Inferior parietal cortex (tissue), 1 donor: ENCODE results near the gene UBE2I.
"Not testable (repeated sequence)": the region's sequence is repeated elsewhere in the genome, so short reads cannot be mapped to it uniquely, and the experiment has no call there.

ENCODE experiments used
- DNase-seq: peaks from one replicate; pipeline ENCODE4 v3.0.0-alpha.2; 2016; ENCODE audit errors: extremely low spot score

UBE2I gene

GRCh38 chr16:1277617-1278282 is 31.7 kb upstream of the UBE2I start:
- no peak for DNase-seq

- no peak for DNase-seq
These were observed 31.0 kb upstream of the UBE2I start for GRCh38 chr16:1278477-1278876.

- DNase-seq, result no peak
These were observed 30.1 kb upstream of the UBE2I start for GRCh38 chr16:1279081-1279944.

- DNase-seq, result no peak
These were observed 29.4 kb upstream of the UBE2I start for GRCh38 chr16:1279945-1280589.

GRCh38 chr16:1280783-1281182 is 28.7 kb upstream of the UBE2I start:
- DNase-seq, result no peak

GRCh38 chr16:1281517-1281916 is 27.9 kb upstream of the UBE2I start:
- DNase-seq, result no peak

GRCh38 chr16:1282324-1282973 is 27.0 kb upstream of the UBE2I start:
- DNase-seq, result no peak

GRCh38 chr16:1283296-1283695 is 26.1 kb upstream of the UBE2I start:
- DNase-seq, result no peak

- DNase-seq, result no peak
These were observed 25.3 kb upstream of the UBE2I start for GRCh38 chr16:1283996-1284616.

- DNase-seq, result no peak
These were observed 23.5 kb upstream of the UBE2I start for GRCh38 chr16:1285669-1286512.

GRCh38 chr16:1286513-1287094 is 22.8 kb upstream of the UBE2I start:
- DNase-seq, result no peak

GRCh38 chr16:1287982-1288670 is 21.3 kb upstream of the UBE2I start:
- DNase-seq, result no peak

GRCh38 chr16:1288813-1289476 is 20.5 kb upstream of the UBE2I start:
- DNase-seq, result no peak

- DNase-seq, result no peak
These were observed 20.0 kb upstream of the UBE2I start for GRCh38 chr16:1289477-1289866.

- no peak for DNase-seq
These were observed 19.4 kb upstream of the UBE2I start for GRCh38 chr16:1290063-1290501.

- no peak for DNase-seq
These were observed 18.4 kb upstream of the UBE2I start for GRCh38 chr16:1290860-1291575.

- DNase-seq, result no peak
These were observed 17.9 kb upstream of the UBE2I start for GRCh38 chr16:1291576-1291974.

- DNase-seq, result not testable (repeated sequence)
These were observed 17.2 kb upstream of the UBE2I start for GRCh38 chr16:1292208-1292607.

- DNase-seq, result not testable (repeated sequence)
These were observed 16.6 kb upstream of the UBE2I start for GRCh38 chr16:1292808-1293207.
